OCI-LY1 (cell line): Measurements from ENCODE around the gene TEPSIN.

Experiments
- H2AFZ ChIP-seq: fragments of 200-600 bp; sonication (generic), shearing (Covaris generic); 2 replicates; pipeline ENCODE4 v1.6.0; 2014; ENCODE audit warnings: antibody characterized with exemption, mild to moderate bottlenecking, low read length
- H3F3A ChIP-seq: fragments of 200-600 bp; sonication (generic), shearing (Covaris generic); 2 replicates; pipeline ENCODE4 v1.6.0; 2014; ENCODE audit warnings: mild to moderate bottlenecking, antibody characterized with exemption, low read length, moderate library complexity; ENCODE audit not compliant: insufficient read depth
- H3K27ac ChIP-seq: fragments of 200-600 bp; sonication (generic); 2 replicates; pipeline ENCODE4 v1.5.1; 2014; ENCODE audit warnings: low read length, mixed run types, mild to moderate bottlenecking, low read depth; ENCODE audit not compliant: poor library complexity, severe bottlenecking
- H3K27me3 ChIP-seq: fragments of 200-600 bp; sonication (generic); 2 replicates; pipeline ENCODE4 v1.6.0; 2014; ENCODE audit warnings: antibody characterized with exemption, mild to moderate bottlenecking, low read length, moderate library complexity; ENCODE audit not compliant: insufficient read depth
- H3K36me3 ChIP-seq: fragments of 200-600 bp; sonication (generic); 2 replicates; pipeline ENCODE4 v1.6.1; 2014; ENCODE audit warnings: mild to moderate bottlenecking, antibody characterized with exemption, low read length, moderate library complexity, mixed read lengths; ENCODE audit not compliant: insufficient read depth
- H3K4me1 ChIP-seq: fragments of 200-600 bp; sonication (generic); 2 replicates; pipeline ENCODE4 v1.5.1; 2014; ENCODE audit warnings: mild to moderate bottlenecking, low read length, moderate library complexity; ENCODE audit not compliant: insufficient read depth, severe bottlenecking
- H3K4me2 ChIP-seq: fragments of 200-600 bp; sonication (generic), shearing (Covaris generic); 2 replicates; pipeline ENCODE4 v1.6.1; 2014; ENCODE audit warnings: low read length
- H3K4me3 ChIP-seq: fragments of 200-600 bp; sonication (generic); 2 replicates; pipeline ENCODE4 v1.5.1; 2014; ENCODE audit warnings: low read length, low read depth, mild to moderate bottlenecking, mixed read lengths; ENCODE audit not compliant: poor library complexity, severe bottlenecking
- H3K79me2 ChIP-seq: fragments of 200-600 bp; shearing (Covaris generic); 2 replicates; pipeline ENCODE4 v1.6.1; 2016; ENCODE audit warnings: mixed run types, low read length, mixed read lengths; ENCODE audit not compliant: insufficient read depth
- H3K9ac ChIP-seq: fragments of 200-600 bp; sonication (generic), shearing (Covaris generic); 2 replicates; pipeline ENCODE4 v1.6.1; 2014; ENCODE audit warnings: mild to moderate bottlenecking, low read length, mixed read lengths
- H3K9me2 ChIP-seq: fragments of 200-600 bp; sonication (generic), shearing (Covaris generic); 2 replicates; pipeline ENCODE4 v1.6.1; 2014; ENCODE audit warnings: low read depth, mild to moderate bottlenecking, low read length, mixed read lengths
- H3K9me3 ChIP-seq: fragments of 200-600 bp; shearing (Covaris generic); 2 replicates; pipeline ENCODE4 v1.6.1; 2014; ENCODE audit warnings: low read length, mixed read lengths
- H4K20me1 ChIP-seq: fragments of 200-600 bp; sonication (generic), shearing (Covaris generic); 2 replicates; pipeline ENCODE4 v1.6.0; 2016; ENCODE audit warnings: mild to moderate bottlenecking, low read length; ENCODE audit not compliant: insufficient read depth
- CTCF ChIP-seq: fragments of 200-600 bp; sonication (generic), shearing (Covaris generic); IDR thresholded peaks from 2 replicates; pipeline ENCODE4 v1.5.1; 2017; ENCODE audit warnings: mild to moderate bottlenecking, antibody characterized with exemption, low read length, moderate library complexity, mixed read lengths
- EZH2 ChIP-seq: fragments of 200-600 bp; sonication (generic), shearing (Covaris generic); IDR thresholded peaks from 2 replicates; pipeline ENCODE4 v1.8.0; 2017; ENCODE audit warnings: borderline replicate concordance, mixed run types, mild to moderate bottlenecking, antibody characterized with exemption, low read length, moderate library complexity, mixed read lengths

Gene TEPSIN

GRCh38 chr17:81252326-81252986 is 13.6 kb upstream of the TEPSIN start:
- peaks cover 39% of the 10 kb centered on the region for H3K4me1 ChIP-seq
- peak overlapping the region; percentile 62 for H3K9ac ChIP-seq
- H4K20me1 ChIP-seq = no peaks in the 10 kb centered on the region
- H3K4me2 ChIP-seq = peak overlapping the region; percentile 57
- no peaks in the 10 kb centered on the region for H3K27me3 ChIP-seq
- peak overlapping the region; percentile 43 for H3K4me3 ChIP-seq
- no peak overlapping the region for H2AFZ ChIP-seq
- H3K27ac ChIP-seq = peak overlapping the region; percentile 98
- H3K36me3 ChIP-seq = no peaks in the 10 kb centered on the region
- TF ChIP-seq CTCF (no peak), EZH2 (no peak)
- H3F3A ChIP-seq = peaks cover 9% of the 10 kb centered on the region
- H3K79me2 ChIP-seq = no peaks in the 10 kb centered on the region
- no peaks in the 10 kb centered on the region for H3K9me3 ChIP-seq
- H3K9me2 ChIP-seq = no peaks in the 10 kb centered on the region

- Histone ChIP-seq H3K36me3 (no peaks in the 10 kb centered on the region), H3K27ac (peak overlapping the region; percentile 98)
Measured at GRCh38 chr17:81251709-81252301, 12.9 kb upstream of the TEPSIN start.

GRCh38 chr17:81251094-81251708 is 12.3 kb upstream of the TEPSIN start:
- Histone ChIP-seq H3K27ac (peak overlapping the region; percentile 98), H3K4me2 (peak overlapping the region; percentile 57), H2AFZ (no peak overlapping the region), H3K9me2 (no peaks in the 10 kb centered on the region), H4K20me1 (no peaks in the 10 kb centered on the region), H3K9ac (peak overlapping the region; percentile 63), H3K36me3 (no peaks in the 10 kb centered on the region), H3K79me2 (no peaks in the 10 kb centered on the region), H3K4me1 (peaks cover 39% of the 10 kb centered on the region), H3K4me3 (peak overlapping the region; percentile 43), H3K27me3 (no peaks in the 10 kb centered on the region), H3K9me3 (no peaks in the 10 kb centered on the region), H3F3A (peaks cover 9% of the 10 kb centered on the region)
- TF ChIP-seq CTCF (no peak), EZH2 (no peak)

More at GRCh38 chr17:81251709-81252301, 12.9 kb upstream of the TEPSIN start:
- no peaks in the 10 kb centered on the region for H3K9me2 ChIP-seq
- H2AFZ ChIP-seq = no peak overlapping the region
- no peaks in the 10 kb centered on the region for H4K20me1 ChIP-seq
- H3F3A ChIP-seq = peaks cover 9% of the 10 kb centered on the region
- TF ChIP-seq EZH2 (no peak), CTCF (no peak)
- peak overlapping the region; percentile 63 for H3K9ac ChIP-seq
- H3K4me1 ChIP-seq = peaks cover 39% of the 10 kb centered on the region
- peak overlapping the region; percentile 57 for H3K4me2 ChIP-seq
- no peaks in the 10 kb centered on the region for H3K9me3 ChIP-seq
- no peaks in the 10 kb centered on the region for H3K27me3 ChIP-seq
- H3K4me3 ChIP-seq = peak overlapping the region; percentile 43
- H3K79me2 ChIP-seq = no peaks in the 10 kb centered on the region
